Raji (cell line): ENCODE data around the gene WDR74.
A peak's percentile ranks its signal among the peaks of the same experiment; 100 is the strongest.

Source experiments
- POLR2A ChIP-seq: IDR thresholded peaks from 2 replicates; pipeline ENCODE4 v1.6.1; 2011; ENCODE audit warnings: low read depth, low read length, control low read depth; ENCODE audit not compliant: insufficient read depth

The WDR74 gene

DNA sequence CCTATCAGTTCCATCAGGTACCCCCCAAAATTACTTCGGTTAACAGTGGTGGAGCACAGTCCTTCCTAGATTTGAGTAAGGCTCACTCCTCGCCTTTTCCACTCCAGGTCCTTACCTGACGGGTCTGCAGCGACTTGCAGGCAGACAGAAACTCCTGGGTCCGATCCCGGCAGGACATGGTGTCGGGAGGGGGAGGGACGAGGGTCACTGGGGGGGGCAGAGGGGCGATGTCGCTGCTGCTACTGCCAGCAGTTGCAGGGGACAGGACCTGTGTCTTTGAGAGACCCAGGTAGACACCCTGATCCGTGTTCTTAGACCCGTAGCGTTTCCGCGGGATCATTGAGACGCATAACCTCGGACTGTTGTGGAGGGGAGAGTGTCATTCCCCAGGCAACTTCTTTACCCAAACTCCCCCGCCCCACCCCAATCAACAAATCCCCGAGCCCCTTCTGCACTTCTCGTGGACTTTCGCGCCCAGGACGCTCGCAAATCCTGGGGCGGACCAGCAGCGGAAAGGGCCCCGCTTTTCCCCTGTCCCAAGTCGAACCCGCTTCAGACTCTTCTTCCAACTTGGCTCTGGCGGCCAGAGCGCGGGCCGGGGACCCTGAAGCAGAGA, 8.4 kb downstream of the WDR74 start:
- no peak for TF ChIP-seq POLR2A

DNA sequence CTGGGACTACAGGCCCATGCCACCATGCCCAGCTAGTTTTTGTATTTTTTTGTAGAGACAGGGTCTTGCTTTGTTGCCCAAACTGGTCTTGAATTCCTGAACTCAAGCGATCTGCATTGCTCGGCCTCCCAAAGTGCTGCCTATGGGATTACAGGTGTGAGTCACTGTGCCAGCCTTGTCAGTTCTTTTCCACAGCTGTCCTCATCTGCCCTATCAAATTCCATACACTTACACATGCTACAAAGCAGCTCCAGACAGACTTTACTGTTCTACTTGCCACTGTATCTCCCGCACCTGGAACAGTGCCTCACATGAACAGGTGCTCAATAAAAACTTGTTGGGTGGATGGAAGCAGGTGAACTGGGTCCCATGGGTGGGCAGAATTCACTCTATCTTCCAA, 15.7 kb downstream of the WDR74 start:
- no peak for TF ChIP-seq POLR2A

DNA sequence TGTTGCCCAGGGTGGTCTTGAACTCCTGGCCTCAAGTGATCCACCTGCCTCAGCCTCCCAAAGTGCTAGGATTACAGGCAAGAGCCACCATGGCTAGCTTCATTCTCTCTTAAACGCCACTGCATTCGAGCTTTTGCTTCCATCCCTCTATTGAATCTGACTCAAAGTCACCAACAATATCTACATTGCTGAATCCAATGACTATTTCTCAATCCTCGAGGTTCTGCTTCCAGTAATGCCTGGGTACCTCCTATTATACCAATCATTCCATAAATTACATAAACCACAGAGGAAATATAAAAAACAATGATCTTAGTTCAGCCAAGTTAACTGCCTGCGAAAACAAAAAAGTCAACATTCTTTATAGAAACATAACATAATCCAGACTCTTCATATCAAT, 22.3 kb downstream of the WDR74 start:
- TF ChIP-seq POLR2A: no peak

DNA sequence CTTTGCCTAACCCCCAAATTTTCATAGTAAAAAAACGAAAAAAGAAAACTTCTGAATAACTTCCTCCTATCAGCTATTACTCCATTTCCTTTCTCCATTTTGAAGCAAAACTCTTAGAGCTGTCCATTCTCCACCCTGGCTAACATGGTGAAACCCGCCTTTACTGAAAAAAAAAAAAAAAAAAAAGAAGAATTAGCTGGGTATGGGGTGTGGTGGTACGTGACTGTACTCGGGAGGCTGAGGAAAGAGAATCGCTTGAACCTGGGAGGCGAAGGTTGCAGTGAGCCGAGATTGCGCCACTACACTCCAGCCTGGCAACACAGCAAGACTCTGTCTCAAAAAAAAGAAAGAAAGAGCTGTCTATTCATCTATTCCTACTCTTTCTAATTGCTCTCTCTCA, 22.8 kb downstream of the WDR74 start:
- TF ChIP-seq POLR2A: no peak

DNA sequence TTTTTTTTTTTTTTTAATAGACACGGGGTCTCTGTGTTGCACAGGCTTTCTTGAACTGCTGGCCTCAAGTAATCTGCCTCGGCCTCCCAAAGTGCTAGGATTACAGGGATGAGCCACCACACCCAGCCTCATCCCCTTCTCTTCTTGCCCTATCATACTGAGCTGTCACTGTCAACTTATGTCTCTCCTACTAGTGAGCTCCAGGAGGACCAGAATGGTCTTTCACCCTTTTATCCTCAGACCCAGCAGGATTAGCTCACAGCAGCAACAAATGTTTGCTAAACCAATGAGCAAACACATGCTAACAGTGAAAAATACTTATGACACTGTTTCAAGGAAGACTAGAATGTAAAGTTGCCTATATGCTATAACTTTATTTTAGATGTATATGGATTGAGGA, 27.7 kb downstream of the WDR74 start:
- TF ChIP-seq POLR2A: no peak

DNA sequence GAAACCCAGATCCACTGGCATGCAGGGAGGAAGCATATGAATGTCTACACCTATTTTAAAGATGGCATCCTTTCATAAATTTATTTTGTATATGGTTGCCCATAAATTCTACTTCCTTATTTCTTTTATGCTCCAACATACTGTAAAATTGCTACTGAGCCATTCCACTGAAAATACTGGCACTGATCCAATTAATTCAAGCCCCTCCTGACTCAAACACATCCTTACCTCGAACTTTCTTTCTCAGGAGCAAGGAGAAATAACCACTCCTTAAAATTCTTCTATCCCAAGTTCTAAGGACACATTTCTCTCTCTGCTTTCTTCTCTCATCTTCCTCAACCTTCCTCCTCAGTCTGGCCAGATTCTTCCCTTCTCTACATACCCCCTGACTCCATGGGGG, 28.6 kb downstream of the WDR74 start:
- TF ChIP-seq POLR2A: no peak

DNA sequence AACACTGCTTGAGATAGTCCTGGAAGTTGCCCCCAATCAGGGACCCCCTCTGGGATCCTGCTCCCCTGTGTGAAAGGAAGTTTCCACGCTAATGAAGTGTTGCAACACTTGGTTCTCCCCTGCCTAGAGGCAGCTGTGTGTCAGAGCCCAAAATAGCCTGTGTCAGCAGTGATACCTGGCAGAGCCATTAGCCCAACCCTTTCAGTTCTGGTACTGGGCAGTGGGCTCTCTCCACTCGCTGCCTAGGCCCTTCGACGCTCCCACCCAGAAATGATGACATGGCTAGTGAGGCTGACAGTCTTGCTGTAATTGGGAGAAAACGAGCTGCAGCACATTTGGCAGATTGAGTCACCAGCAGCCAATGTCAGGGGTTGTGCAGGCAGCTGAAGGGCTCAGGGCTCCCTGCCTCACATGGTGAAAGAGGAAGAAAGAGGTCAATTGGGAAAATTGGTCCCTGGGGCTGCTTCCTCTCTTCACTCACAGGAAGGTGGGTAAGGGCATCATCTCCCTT, 32.7 kb downstream of the WDR74 start:
- TF ChIP-seq POLR2A: no peak

DNA sequence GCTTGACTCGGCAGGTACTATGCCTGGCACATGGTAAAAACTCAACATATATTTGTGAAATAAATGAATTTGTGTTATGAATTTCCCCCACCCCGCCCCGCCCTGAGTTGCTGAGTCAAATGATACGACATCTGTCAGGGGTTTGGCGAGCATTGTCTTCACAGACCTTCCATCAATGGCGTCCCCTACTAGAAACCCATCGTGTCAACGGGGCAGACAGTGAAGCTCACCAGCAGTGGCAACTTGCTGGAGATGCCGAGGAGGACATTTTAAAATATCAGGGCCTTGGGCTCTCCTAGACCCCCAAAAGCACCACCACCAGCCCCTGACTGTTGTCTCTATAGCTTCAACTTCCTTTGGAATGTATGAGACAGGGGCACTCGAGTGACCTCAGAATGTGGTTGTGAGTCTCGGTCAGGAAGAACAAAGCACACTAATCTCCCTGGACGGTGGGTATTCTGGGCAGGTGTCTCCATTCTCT, 33.4 kb downstream of the WDR74 start:
- TF ChIP-seq POLR2A: no peak

DNA sequence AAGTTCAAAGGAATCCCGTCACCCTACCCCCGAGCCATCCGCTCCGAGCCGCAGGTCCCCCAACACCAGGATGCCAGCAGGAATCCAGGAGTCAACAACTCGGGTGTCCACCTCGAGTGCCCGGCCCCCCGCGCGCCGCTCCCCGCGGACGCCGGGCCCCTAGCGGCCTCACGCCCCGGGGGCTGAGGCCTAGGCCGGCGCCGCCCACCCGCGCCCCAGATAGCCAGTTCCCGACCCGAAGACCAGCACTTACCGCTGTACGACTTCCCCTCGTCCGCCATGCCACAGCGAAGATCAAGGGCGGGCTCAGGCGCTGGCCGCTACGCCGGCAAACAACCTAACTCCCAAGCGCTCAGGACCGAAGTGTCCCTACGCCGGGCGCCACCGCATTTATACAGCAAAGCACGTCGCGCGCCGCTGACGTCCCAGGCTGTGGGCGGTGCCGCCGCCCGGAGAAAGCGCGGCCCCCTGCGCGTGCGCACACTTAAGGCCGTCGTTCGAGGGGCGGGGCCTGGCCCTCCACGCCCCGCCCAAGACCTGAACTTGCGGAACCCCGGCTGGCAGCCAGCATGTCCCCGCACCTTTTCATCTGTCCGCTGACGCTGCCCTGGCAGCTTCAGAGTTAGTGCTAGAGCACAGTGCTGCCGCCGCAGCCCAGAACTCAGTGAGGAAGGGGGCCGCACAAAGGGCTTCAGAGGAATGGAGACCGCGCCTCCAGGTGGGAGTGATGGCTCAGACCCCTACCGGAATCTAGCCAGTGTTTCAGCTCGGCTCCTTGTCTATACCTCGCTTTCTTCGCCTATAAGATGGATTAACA, 34.1 kb downstream of the WDR74 start, which contains the start of gene NXF1:
Gene NXF1 (minus strand): TSS at position 365 of the 817 bp plus-strand sequence. CDS start 84 bp downstream, at position 281.
- peak; percentile 100 for TF ChIP-seq POLR2A

DNA sequence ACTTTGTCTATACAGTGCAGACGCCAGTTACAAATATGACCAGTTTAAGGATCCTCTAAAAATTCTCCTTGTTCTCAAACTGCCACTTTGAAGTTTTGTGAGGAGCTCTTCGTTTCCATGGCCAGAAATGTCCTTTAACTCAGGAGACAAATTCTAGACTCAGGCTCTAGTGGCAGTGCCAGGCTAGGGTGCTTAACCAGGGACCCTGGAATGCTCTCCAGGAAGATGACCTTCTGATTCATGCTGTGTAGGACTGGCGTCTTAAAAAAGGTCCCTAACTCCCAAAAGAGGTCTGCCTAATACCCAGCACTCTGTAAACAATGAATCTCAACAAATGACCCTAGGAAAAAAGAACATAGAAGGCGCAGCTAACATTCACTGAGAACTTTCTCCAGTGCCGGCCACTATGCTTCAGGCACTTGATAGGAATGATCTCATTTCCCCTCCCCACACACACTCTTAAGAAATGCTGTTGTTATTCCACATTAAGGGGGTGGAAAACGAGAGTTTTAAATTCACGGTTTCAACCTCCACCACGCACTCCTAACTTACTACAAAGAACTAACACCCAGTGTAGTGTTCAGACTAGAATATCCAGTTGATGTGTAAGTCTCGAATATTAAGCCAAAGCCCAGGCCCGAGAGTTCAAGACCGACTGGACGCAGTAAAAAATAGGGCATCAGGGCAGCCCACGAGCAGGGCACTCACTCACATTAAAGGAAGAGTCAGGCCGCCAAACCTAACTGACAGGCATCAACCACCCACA, 34.9 kb downstream of the WDR74 start:
- TF ChIP-seq POLR2A: no peak

DNA sequence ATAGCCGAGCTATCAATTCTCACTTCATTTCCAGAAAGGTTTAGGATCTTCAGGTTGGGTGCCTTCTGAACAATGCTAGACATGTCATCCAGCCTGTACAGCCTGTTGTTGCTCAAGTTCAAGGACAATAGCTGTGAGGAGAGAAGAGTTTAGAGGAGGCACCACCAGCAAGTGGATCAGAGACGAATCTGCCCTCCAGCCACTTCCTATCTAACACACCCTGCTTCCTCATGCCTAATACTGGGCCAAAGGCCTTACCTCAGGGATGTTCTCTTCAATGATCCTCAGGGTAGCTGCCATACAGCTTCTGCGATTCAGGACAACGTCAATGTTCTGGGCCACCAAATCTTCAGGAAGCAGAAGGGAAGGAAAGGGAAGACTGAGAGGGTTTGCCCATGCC, 38.3 kb downstream of the WDR74 start:
- TF ChIP-seq POLR2A: no peak

DNA sequence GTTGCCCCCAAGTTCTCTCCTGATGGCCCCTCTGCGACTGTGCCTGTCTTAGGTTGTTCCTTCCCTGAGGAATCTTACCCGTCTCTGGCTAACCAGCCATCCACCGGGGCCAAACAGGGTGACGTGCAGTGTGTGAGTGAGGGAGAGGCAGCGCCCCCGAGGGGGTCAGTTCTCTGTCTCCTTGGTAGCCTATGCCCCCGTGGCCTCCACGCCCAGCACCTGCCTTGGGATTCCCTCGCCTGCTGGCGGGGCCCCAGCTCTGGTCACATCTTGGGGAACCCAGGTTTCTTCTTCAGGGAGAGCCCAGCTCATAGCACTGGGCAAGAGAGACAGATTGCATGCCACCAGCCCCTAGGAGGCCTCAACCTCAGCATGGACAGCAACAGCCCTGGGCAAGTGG, 39.9 kb downstream of the WDR74 start:
- TF ChIP-seq POLR2A: no peak

DNA sequence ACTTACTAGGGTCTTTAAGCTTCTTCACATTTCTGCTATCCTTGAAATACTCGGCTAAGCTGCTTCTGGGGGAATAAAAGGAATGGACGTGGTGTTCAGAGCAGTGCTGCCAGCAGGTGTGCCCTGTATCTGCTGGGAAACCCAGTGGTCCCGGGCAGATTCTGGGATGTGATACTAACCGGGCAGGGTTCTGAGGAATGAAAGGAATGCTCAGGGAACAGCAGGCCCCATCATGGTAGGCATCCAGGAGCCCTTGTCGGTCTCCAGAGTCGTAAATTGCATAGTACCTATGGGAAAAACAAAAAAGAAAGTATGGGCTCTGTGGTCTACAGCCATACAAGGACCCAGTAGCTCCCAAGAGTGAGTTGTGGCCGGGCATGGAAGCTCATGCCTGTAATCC, 43.1 kb downstream of the WDR74 start:
- no peak for TF ChIP-seq POLR2A

DNA sequence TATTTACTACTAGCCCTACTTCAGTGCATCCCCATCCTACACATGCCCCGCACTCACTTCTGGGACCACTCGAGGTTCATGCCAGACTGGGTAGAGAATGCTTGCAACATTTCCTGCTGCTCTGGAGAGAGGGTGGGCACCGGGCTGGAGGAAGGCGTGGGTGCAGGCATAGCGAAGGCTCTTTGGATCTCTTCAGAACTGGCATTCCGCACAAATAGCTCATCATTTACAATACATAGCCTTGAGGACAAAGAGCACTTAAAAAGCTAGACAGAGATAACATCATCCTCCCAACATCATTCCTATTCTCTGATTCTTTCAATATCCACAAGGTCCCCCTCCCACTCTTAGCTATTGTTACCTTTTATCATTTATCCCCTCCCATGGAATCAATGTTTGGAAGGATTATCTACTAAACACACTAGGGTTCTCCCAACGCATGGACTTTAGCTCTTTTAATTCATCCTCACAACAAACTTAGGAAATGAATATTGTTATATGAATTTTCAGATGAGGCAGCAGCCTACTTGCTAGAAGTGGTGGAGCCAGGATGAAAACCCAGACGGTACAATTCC, 45.1 kb downstream of the WDR74 start:
- no peak for TF ChIP-seq POLR2A

DNA sequence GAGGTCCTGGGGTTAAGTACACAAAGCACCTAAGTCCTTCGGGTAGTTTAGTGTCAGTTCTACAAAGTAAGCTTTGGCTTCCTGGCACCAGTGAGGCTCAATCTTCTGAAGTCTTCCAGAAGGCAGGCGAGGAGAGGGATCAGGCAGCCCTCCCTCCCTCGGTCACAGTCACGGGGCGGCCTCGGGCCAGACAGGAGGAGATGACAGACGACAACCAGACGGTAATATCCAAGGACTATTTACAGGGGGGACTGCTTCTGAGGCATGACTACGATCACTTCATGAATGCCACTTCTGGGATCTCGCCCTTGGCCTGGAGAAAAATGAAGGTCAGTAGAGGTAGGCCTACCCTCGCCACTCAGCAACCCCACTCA, 47.2 kb downstream of the WDR74 start:
- no peak for TF ChIP-seq POLR2A
